ES-I3 (cell line): ENCODE data around the gene KRT1.
A peak's percentile ranks its signal among the peaks of the same experiment; 100 is the strongest.

Experiments used
- H3K36me3 ChIP-seq: 2 replicates; pipeline ENCODE4 v1.6.1; 2013; ENCODE audit warnings: mild to moderate bottlenecking, low read length, control low read depth, moderate library complexity; ENCODE audit not compliant: insufficient read depth
- H3K4me1 ChIP-seq: 2 replicates; pipeline ENCODE4 v1.6.1; 2013; ENCODE audit warnings: mild to moderate bottlenecking, control low read depth, low read length; ENCODE audit not compliant: insufficient read depth
- H3K9ac ChIP-seq: 2 replicates; pipeline ENCODE4 v1.6.1; 2013; ENCODE audit warnings: low read depth, mild to moderate bottlenecking, low read length, moderate library complexity
- H3K9me3 ChIP-seq: 2 replicates; pipeline ENCODE4 v1.6.1; 2013; ENCODE audit warnings: mild to moderate bottlenecking, low read length, moderate library complexity; ENCODE audit not compliant: control insufficient read depth, insufficient read depth

KRT1 gene

DNA sequence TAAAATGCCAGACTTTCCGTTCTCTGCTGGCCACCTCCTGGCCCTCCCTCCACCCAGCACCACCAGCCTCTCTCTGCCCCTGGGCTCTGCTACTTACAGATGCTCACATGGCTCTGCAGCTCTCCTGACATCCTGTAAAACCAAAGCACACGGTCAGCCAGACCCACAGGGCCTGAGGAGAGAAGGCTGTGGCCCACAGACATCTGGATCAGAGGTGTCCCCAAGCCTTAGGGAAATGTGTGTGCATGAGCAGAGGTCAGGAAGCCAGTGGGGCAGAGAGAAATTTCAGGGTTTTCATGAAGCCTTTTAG, 11.6 kb upstream of the KRT1 start:
- Histone ChIP-seq H3K36me3 (no peaks in the 10 kb centered on the region), H3K9ac (no peak overlapping the region), H3K4me1 (no peaks in the 10 kb centered on the region), H3K9me3 (no peaks in the 10 kb centered on the region)

DNA sequence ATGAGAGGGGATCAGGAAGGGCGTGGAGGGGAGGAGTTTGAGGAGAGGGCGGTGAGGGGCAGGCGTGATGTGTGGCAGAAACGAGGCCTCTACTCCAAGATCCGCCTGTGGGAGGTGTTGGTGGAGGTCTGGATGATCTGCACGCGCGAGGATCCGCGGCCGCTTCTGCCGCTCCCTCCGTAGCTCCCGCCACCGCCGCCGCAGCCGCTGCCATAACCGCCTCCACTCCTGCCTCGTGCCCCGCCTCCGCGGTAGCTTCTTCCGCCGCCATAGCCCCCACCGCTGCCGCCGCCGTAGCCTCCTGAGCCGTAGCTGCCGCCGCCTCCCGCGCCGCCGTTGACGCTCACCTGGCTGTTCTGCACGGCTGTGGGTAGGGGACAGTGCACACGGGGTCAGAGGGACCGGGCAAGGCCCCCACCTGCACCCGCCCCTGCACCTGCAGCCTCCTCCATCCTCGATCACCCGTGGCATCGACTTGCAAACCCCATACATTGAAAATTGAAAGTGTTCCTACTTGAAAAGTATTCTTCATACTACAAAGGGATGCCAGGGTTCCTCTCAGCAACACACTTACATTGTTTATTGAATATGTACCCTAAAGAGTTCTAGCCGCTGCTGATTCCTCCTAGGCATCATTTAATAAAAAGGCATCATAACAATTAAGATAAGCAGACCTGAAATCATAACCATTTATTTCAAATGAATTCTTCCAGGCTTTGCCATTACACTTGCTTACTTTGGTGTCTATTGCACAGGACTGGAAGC, 11.1 kb upstream of the KRT1 start:
- H3K36me3 ChIP-seq = no peaks in the 10 kb centered on the region
- H3K9ac ChIP-seq = peak overlapping the region; percentile 30
- H3K4me1 ChIP-seq = no peaks in the 10 kb centered on the region
- no peaks in the 10 kb centered on the region for H3K9me3 ChIP-seq

DNA sequence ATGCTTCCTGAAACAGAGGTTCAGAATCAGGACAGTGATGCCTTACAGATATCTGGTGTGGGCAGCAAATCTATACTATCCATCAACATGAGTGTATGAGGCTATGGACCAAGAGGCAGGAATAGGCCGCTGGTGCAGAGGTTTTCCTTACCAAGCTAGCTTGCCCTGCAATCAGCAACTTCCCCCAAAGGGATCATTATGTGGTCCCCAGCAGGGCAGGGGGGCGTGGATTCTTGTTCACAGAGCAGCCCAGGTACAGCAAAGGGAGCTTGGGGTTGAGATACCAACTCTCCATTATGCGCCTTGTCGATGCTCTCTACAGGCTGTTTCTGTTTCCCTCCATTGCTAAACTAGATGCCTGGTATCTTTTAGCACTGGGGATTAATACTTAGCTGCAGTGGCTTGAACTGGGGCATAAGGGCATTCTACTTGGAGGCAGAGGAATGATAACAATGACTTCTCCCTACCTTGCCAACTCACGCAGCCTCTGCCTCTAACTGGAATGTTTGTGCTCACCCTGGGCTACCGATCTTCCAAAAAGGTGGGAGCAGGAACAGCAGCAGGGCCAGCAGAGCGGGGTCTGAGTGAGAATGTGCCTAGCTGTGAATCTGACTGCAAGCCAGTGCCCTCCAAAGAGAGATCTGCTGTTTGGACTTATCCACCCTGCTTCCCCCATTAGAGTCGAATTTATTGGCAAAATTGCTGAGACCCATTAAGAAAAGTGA, 10.3 kb upstream of the KRT1 start:
- Histone ChIP-seq H3K4me1 (no peaks in the 10 kb centered on the region), H3K9me3 (no peaks in the 10 kb centered on the region), H3K36me3 (no peaks in the 10 kb centered on the region), H3K9ac (peak overlapping the region; percentile 30)

- no peaks in the 10 kb centered on the region for H3K36me3 ChIP-seq
- no peaks in the 10 kb centered on the region for H3K4me1 ChIP-seq
- H3K9me3 ChIP-seq = no peaks in the 10 kb centered on the region
- H3K9ac ChIP-seq = no peak overlapping the region
Measured at GRCh38 chr12:52689936-52690335, 9.7 kb upstream of the KRT1 start.

DNA sequence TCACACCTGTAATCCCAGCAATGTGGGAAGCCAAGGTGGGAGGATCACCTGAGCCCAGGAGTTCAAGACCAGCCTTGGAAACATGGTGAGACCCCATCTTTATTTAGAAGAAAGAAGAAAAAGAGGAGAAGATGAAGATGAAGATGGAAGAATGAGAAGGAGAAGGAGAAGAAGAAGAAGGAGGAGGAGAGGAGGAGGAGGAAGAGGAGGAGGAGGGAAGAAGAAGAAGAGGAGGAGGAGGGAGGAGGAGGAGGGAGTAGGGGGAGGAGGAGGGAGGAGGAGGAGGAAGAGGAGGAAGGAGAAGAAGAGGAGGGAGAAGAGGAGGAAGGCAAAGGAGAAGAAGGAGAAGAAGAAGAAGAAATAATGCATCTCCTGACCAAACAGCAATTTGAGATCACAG, 9.0 kb upstream of the KRT1 start:
- no peaks in the 10 kb centered on the region for H3K36me3 ChIP-seq
- no peak overlapping the region for H3K9ac ChIP-seq
- no peaks in the 10 kb centered on the region for H3K4me1 ChIP-seq
- H3K9me3 ChIP-seq = no peaks in the 10 kb centered on the region

- no peaks in the 10 kb centered on the region for H3K36me3 ChIP-seq
- H3K9ac ChIP-seq = no peak overlapping the region
- no peaks in the 10 kb centered on the region for H3K4me1 ChIP-seq
- no peaks in the 10 kb centered on the region for H3K9me3 ChIP-seq
Measured at GRCh38 chr12:52688481-52688880, 8.3 kb upstream of the KRT1 start.

DNA sequence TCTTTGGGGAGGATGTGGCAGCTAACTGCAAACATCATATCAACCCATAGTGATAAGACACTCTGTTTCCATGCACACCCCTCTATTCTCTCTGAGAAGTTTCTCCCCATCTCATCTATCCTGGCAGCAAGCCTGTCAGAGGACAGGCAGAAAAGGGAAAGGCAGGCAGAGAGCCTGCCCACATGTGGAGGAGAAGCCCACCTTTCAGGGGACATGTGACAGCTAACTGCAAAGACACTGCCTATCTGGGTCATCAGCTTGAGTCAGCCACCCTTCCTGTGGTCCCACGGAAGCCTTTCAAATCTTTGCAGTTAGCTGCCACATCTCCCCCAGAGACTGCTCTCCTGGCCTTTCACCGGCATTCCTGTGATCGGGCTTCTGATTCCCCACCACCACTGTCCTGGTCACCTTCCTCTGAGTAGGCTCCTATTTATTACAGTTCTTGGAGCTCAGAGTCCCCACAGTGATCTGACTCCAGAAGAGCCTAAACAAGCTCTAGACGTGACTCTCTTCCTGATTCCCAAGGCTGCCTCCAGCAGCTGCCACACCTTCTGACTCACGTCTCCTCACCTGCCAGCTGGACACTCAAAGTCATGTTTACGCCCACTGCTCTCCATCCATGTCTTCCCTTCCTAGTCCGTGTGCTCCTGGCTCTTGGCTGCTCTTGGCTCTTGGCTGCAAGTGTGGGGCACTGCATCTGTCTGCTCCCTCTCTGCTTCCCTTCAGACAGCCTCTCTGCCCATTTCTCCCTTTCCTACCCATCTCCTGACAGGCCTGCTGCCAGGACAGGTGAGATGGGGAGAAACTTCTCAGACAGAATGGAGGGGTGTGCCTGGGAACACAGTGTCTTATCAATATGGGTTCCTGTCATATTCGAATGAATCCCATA, 7.5 kb upstream of the KRT1 start:
- Histone ChIP-seq H3K9me3 (no peaks in the 10 kb centered on the region), H3K9ac (no peak overlapping the region), H3K36me3 (no peaks in the 10 kb centered on the region), H3K4me1 (no peaks in the 10 kb centered on the region)

DNA sequence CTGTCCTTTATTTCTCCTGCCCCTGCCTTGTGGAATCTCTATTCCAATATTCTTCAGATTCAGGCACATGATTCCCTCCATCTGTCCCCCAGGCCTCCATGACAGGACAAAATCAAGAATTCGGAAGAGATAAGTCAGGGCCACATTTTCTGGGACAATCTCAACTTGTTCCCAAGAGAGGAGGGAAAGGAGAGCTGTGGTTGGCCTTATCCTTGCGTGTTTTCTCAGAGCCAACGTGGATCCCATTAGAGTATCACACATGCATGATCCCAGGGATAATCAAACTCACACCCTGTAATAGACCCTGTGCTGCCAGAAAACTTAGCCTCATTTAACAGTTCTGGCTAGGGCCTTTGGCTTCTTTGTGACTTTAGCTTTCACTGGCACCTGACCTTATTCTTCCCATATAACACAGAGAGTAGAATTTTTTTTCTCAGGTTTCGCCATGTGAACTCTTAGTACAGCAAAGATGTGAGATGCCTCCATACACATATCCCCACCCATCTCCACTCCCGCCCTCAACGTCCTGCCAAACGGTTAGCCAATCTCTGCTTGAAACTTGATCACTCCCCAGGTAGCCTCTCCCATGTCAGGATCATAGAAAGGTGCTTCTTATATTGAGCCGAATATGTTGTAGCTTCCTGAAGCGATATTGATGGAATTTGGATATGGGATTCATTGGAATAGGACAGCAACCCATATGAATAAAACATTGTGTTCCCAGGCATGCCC, 6.7 kb upstream of the KRT1 start:
- no peak overlapping the region for H3K9ac ChIP-seq
- no peaks in the 10 kb centered on the region for H3K36me3 ChIP-seq
- no peaks in the 10 kb centered on the region for H3K4me1 ChIP-seq
- no peaks in the 10 kb centered on the region for H3K9me3 ChIP-seq

- H3K36me3 ChIP-seq = no peaks in the 10 kb centered on the region
- no peaks in the 10 kb centered on the region for H3K4me1 ChIP-seq
- no peak overlapping the region for H3K9ac ChIP-seq
- H3K9me3 ChIP-seq = no peaks in the 10 kb centered on the region
Measured at GRCh38 chr12:52686063-52686462, 5.9 kb upstream of the KRT1 start.

DNA sequence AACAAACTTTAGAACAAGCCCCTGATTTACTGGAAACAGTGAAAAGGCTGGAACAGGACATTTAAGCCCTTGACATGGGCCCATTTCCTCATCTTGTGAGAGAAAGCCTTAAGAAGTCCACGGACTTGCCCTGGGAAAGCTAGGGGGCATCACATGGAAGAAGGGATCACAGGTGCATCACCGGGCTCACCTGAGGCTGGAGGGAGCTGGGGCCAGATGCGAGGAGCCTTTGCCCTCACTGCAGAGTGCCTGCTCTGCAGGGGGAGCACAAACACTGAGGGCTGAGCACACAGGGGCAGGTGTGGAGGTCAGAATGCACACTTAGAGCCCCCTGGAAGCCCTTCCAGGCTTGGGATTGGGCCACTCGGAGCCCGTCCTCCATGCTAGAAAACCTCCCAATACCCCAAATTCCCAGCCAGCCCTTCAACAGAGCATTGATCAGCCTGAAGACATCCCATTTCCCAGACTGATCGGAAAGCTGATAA, 5.2 kb upstream of the KRT1 start:
- H3K36me3 ChIP-seq = no peaks in the 10 kb centered on the region
- no peaks in the 10 kb centered on the region for H3K9me3 ChIP-seq
- H3K4me1 ChIP-seq = no peaks in the 10 kb centered on the region
- no peak overlapping the region for H3K9ac ChIP-seq

DNA sequence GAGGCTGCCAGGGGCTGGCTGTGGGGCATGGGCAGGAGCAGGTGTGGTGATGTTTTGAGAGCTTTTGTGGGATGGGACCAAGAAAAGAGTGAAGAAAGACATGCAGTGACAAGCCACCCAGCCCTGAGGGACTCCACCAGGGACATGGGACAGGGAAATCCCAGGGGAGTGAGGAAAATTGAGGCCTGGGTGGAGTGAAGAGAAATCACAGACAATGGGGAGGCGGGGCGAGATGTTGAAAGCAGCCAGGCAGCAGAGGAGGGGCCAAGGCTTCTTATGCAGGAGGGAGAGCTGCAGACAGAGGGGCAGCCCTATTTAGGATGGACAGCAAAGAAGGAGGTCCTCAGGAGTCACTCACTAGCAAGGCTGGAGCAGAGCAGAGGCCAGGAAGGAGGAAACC, 4.2 kb upstream of the KRT1 start:
- H3K4me1 ChIP-seq = no peaks in the 10 kb centered on the region
- no peak overlapping the region for H3K9ac ChIP-seq
- no peaks in the 10 kb centered on the region for H3K9me3 ChIP-seq
- H3K36me3 ChIP-seq = no peaks in the 10 kb centered on the region

DNA sequence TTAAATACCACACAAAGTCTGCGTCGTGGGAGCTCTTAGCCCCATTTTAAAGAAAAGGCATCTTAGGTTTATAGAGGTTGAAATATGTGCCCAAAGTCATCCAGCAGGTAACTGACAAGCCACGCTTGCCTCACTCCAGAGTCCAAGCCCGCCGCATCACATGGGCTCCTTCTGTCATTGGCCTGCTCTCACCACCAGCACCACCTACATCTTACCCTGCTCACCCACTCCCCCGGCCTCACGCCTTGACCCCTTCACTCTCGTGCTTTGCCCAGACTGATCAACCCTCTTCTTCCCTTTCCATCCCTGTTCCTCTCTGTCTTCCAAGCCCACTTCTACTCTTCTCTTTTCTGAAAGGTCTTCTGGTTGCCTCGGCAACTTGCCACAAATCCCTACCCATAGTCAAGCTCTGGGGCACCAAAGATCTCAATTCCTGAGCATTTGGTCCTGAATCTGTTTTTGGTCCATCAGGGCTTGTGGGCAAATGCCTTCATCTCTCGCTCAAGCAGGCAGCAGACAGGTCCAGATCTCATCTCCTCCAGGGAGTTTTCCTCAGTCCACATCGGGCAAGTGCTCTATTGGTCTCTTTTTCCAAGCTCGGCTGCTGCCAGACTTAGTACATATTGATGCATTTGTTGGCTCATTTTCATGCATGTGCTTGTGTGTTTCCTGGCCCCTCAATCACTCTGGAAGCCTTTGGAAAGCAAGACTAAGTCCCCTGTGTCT, 3.5 kb upstream of the KRT1 start:
- Histone ChIP-seq H3K36me3 (no peaks in the 10 kb centered on the region), H3K4me1 (no peaks in the 10 kb centered on the region), H3K9me3 (no peaks in the 10 kb centered on the region), H3K9ac (no peak overlapping the region)

DNA sequence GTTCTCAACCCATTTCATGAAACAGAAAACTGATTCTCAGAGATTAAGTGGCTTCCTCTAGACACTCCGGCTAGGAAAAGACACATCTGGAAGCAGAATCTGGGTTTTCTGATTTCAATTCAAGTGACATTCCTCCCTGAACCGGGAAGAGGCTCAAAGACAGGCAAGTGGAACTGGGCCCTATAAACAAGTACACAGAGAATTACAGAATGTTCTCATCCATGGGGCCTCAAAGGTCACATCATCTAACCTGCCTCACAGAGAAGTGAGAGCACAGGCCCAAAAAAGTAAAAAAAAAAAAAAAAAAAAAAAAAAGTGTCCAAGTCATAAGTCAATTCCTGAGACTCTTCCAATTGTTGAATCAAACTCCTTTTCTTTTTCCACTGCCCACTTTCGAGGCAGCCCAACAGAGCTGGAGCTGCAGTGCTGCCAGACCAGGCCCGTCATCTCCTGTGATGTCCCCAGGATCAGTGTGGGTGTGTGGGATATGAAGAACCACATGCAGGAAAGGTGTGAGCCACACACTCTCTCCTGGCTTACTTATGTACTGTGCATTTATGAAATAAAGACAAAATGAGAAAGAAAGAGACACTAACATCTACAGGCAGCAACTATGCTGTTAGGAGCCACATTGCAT, 2.8 kb upstream of the KRT1 start:
- H3K36me3 ChIP-seq = no peaks in the 10 kb centered on the region
- no peaks in the 10 kb centered on the region for H3K9me3 ChIP-seq
- H3K4me1 ChIP-seq = no peaks in the 10 kb centered on the region
- H3K9ac ChIP-seq = no peak overlapping the region
